Iris pigment epithelial cell (primary cell): ENCODE measurements around the gene CD81.

Experiments
- DNase-seq: peaks from one replicate; pipeline ENCODE4 v3.0.0-alpha.2; 2011; ENCODE audit warnings: low read depth

The CD81 gene

GRCh38 chr11:2404735-2405196 lies 27.7 kb downstream of the CD81 start:
- no peak for DNase-seq

- DNase-seq, result no peak
These were observed 29.3 kb downstream of the CD81 start for GRCh38 chr11:2406451-2406850.

GRCh38 chr11:2406878-2407410 lies 29.8 kb downstream of the CD81 start:
- no peak for DNase-seq

- DNase-seq, result no peak
These were observed 31.6 kb downstream of the CD81 start for GRCh38 chr11:2408671-2409070.

- DNase-seq, result no peak
These were observed 32.0 kb downstream of the CD81 start for GRCh38 chr11:2409126-2409525.

- DNase-seq, result no peak
These were observed 32.7 kb downstream of the CD81 start for GRCh38 chr11:2409611-2410468.

GRCh38 chr11:2410616-2411015 lies 33.5 kb downstream of the CD81 start:
- DNase-seq, result no peak

- no peak for DNase-seq
These were observed 34.6 kb downstream of the CD81 start for GRCh38 chr11:2411446-2412305.

GRCh38 chr11:2412323-2412722 lies 35.2 kb downstream of the CD81 start:
- no peak for DNase-seq

- DNase-seq, result no peak
These were observed 36.9 kb downstream of the CD81 start for GRCh38 chr11:2413742-2414579.

GRCh38 chr11:2414616-2415015 lies 37.5 kb downstream of the CD81 start:
- DNase-seq, result no peak

GRCh38 chr11:2415171-2415570 lies 38.1 kb downstream of the CD81 start:
- no peak for DNase-seq

- DNase-seq, result no peak
These were observed 38.7 kb downstream of the CD81 start for GRCh38 chr11:2415601-2416380.

- DNase-seq, result no peak
These were observed 39.7 kb downstream of the CD81 start for GRCh38 chr11:2416765-2417164.

- DNase-seq, result no peak
These were observed 41.0 kb downstream of the CD81 start for GRCh38 chr11:2417856-2418692.

GRCh38 chr11:2418693-2419360 lies 41.7 kb downstream of the CD81 start:
- DNase-seq, result no peak

- DNase-seq, result peak; percentile 71
These were observed 42.8 kb downstream of the CD81 start for GRCh38 chr11:2419638-2420501.

- peak; percentile 56 for DNase-seq
These were observed 43.6 kb downstream of the CD81 start for GRCh38 chr11:2420502-2421225.
